ENCODE results near the gene MAGEB4. TPM values are rescaled to one million over a fixed set of nuclear protein-coding genes. Genes with fewer than 3 reads are reported as not detected.
A peak's percentile ranks its signal among the peaks of the same experiment; 100 is the strongest.

MAGEB4 gene
- total and polyA plus RNA-seq, 4 experiments from 2014 or later: not detected

DNA sequence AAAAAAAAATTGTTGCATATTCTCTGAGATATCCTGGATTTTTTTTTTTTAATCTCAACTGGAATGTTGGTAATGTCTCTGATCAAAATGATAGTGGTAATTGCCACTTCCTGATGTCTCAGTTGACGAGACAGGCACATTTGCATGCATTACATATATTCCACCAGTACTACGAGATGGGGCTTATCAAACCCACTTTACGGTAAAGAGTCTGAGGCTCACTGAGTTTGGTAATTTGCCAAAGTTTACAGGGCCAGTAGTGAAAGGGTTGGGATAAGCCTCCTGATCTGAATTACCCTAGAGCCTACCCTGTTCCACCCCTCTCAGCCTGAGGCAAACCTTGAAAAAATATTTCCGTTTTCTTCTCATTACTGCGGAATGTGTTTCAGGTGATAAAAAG is 21.1 kb upstream of the MAGEB4 start:
- no peaks in the 10 kb centered on the region for H3K27me3 Mint-ChIP-seq
- POLR2A ChIA-PET (ENCODE audit: partially characterized antibody): no interaction called here

GRCh38 chrX:30224536-30224935 is 17.3 kb upstream of the MAGEB4 start:
- Histone ChIP-seq H3K4me3 (ENCODE audit: low read length in 2 of 2) (no peak overlapping the region), H3K9me3 (ENCODE audit: control insufficient read depth in 1 of 2, low read length in 2 of 2) (no peaks in the 10 kb centered on the region), H3K27ac (ENCODE audit: low read depth, low read length) (no peak overlapping the region), H3K27me3 (ENCODE audit: insufficient read depth, low read length) (no peaks in the 10 kb centered on the region), H3K36me3 (ENCODE audit: insufficient read depth, low read length) (no peaks in the 10 kb centered on the region), H3K4me1 (ENCODE audit: insufficient read depth, low read length) (no peaks in the 10 kb centered on the region)
- no peak overlapping the region for H3K4me3 Mint-ChIP-seq
- ChIA-PET CTCF (ENCODE audit: partially characterized antibody) (no interaction called here), POLR2A (ENCODE audit: partially characterized antibody) (no interaction called here)
- H3K36me3 Mint-ChIP-seq: no peaks in the 10 kb centered on the region
- H3K9me3 Mint-ChIP-seq: no peaks in the 10 kb centered on the region
- H3K27me3 Mint-ChIP-seq: no peaks in the 10 kb centered on the region
- intact Hi-C loops (cut with micrococcal nuclease): no loop called here
- no peaks in the 10 kb centered on the region for H3K4me1 Mint-ChIP-seq
- H3K27ac Mint-ChIP-seq: no peak overlapping the region
- DNase-seq: no peak

More for the DNA sequence above, 21.1 kb upstream of the MAGEB4 start:
- CTCF ChIA-PET (ENCODE audit: partially characterized antibody): no interaction called here
- H3K9me3 Mint-ChIP-seq: no peaks in the 10 kb centered on the region
- H3K27me3 ChIP-seq (ENCODE audit: insufficient read depth, low read length): no peaks in the 10 kb centered on the region
- no peak overlapping the region for H3K27ac Mint-ChIP-seq
- H3K9me3 ChIP-seq (ENCODE audit: control insufficient read depth in 1 of 2, low read length in 2 of 2): no peaks in the 10 kb centered on the region
- intact Hi-C loops (cut with micrococcal nuclease): no loop called here
- no peak overlapping the region for H3K4me3 ChIP-seq (ENCODE audit: low read length in 2 of 2)
- no peaks in the 10 kb centered on the region for H3K36me3 ChIP-seq (ENCODE audit: insufficient read depth, low read length)
- H3K4me1 ChIP-seq (ENCODE audit: insufficient read depth, low read length): no peaks in the 10 kb centered on the region
- no peak overlapping the region for H3K27ac ChIP-seq (ENCODE audit: low read depth, low read length)
- DNase-seq: no peak
- H3K36me3 Mint-ChIP-seq: no peaks in the 10 kb centered on the region
- no peaks in the 10 kb centered on the region for H3K4me1 Mint-ChIP-seq
- no peak overlapping the region for H3K4me3 Mint-ChIP-seq

- Histone ChIP-seq H3K27me3 (ENCODE audit: insufficient read depth, low read length) (no peaks in the 10 kb centered on the region), H3K4me1 (ENCODE audit: insufficient read depth, low read length) (no peaks in the 10 kb centered on the region), H3K27ac (ENCODE audit: low read depth, low read length) (no peak overlapping the region), H3K4me3 (ENCODE audit: low read length in 2 of 2) (no peak overlapping the region), H3K9me3 (ENCODE audit: control insufficient read depth in 1 of 2, low read length in 2 of 2) (no peaks in the 10 kb centered on the region), H3K36me3 (ENCODE audit: insufficient read depth, low read length) (no peaks in the 10 kb centered on the region)
- Mint-ChIP-seq H3K27me3 (no peaks in the 10 kb centered on the region), H3K27ac (no peak overlapping the region), H3K36me3 (no peaks in the 10 kb centered on the region), H3K4me1 (no peaks in the 10 kb centered on the region), H3K4me3 (no peak overlapping the region), H3K9me3 (peaks cover 0 to 3% (median 0%) of the 10 kb centered on the region in 8 donors)
- intact Hi-C loops (cut with micrococcal nuclease): no loop called here
- ChIA-PET CTCF (ENCODE audit: partially characterized antibody) (no interaction called here), POLR2A (ENCODE audit: partially characterized antibody) (no interaction called here)
- no peak for DNase-seq
Observed at GRCh38 chrX:30228526-30228925, 13.3 kb upstream of the MAGEB4 start.

- Mint-ChIP-seq H3K27ac (no peak within 1 kb of the TSS), H3K4me3 (no peak within 1 kb of the TSS), H3K4me1 (no peaks in the 10 kb centered on the region), H3K27me3 (no peaks in the 10 kb centered on the region), H3K9me3 (peaks cover 0 to 3% (median 0%) of the 10 kb centered on the region in 8 donors), H3K36me3 (no peaks in the 10 kb centered on the region)
- POLR2A ChIA-PET (ENCODE audit: partially characterized antibody): no interaction called here
- H3K27ac ChIP-seq (ENCODE audit: low read depth, low read length): no peak within 1 kb of the TSS
- CTCF ChIA-PET (ENCODE audit: partially characterized antibody): no interaction called here
- H3K9me3 ChIP-seq (ENCODE audit: control insufficient read depth in 1 of 2, low read length in 2 of 2): no peaks in the 10 kb centered on the region
- no peak within 1 kb of the TSS for H3K4me3 ChIP-seq (ENCODE audit: low read length in 2 of 2)
- no peak for DNase-seq
- H3K4me1 ChIP-seq (ENCODE audit: insufficient read depth, low read length): no peaks in the 10 kb centered on the region
- intact Hi-C loops (cut with micrococcal nuclease): no loop called here
- no peaks in the 10 kb centered on the region for H3K36me3 ChIP-seq (ENCODE audit: insufficient read depth, low read length)
- H3K27me3 ChIP-seq (ENCODE audit: insufficient read depth, low read length): no peaks in the 10 kb centered on the region
Observed at GRCh38 chrX:30230395-30230794, 11.4 kb upstream of the MAGEB4 start, which contains the start of gene MAGEB3. Gene MAGEB3 (plus strand): TSS chrX:30230657. CDS start chrX:30235925, 5,268 bp downstream.

- Histone ChIP-seq H3K4me1 (ENCODE audit: insufficient read depth, low read length) (no peaks in the 10 kb centered on the region), H3K4me3 (ENCODE audit: low read length in 2 of 2) (no peak within 1 kb of the TSS), H3K27ac (ENCODE audit: low read depth, low read length) (no peak within 1 kb of the TSS), H3K27me3 (ENCODE audit: insufficient read depth, low read length) (no peaks in the 10 kb centered on the region), H3K9me3 (ENCODE audit: control insufficient read depth in 1 of 2, low read length in 2 of 2) (no peaks in the 10 kb centered on the region), H3K36me3 (ENCODE audit: insufficient read depth, low read length) (no peaks in the 10 kb centered on the region)
- ChIA-PET CTCF (ENCODE audit: partially characterized antibody) (no interaction called here), POLR2A (ENCODE audit: partially characterized antibody) (no interaction called here)
- H3K27me3 Mint-ChIP-seq: no peaks in the 10 kb centered on the region
- intact Hi-C loops (cut with micrococcal nuclease): no loop called here
- DNase-seq: peak in 1 of 5 donors; percentile 19
- no peaks in the 10 kb centered on the region for H3K4me1 Mint-ChIP-seq
- H3K36me3 Mint-ChIP-seq: no peaks in the 10 kb centered on the region
- no peak within 1 kb of the TSS for H3K4me3 Mint-ChIP-seq
- H3K9me3 Mint-ChIP-seq: peaks cover 0 to 3% (median 0%) of the 10 kb centered on the region in 8 donors
- H3K27ac Mint-ChIP-seq: peak within 1 kb of the TSS in 1 of 7 donors; percentile 34
Observed at GRCh38 chrX:30246769-30247489, 5.1 kb downstream of the MAGEB4 start, which contains the start of gene MAGEB1. Gene MAGEB1 (plus strand): TSS chrX:30247146. CDS start chrX:30250494, 3,348 bp downstream.

DNA sequence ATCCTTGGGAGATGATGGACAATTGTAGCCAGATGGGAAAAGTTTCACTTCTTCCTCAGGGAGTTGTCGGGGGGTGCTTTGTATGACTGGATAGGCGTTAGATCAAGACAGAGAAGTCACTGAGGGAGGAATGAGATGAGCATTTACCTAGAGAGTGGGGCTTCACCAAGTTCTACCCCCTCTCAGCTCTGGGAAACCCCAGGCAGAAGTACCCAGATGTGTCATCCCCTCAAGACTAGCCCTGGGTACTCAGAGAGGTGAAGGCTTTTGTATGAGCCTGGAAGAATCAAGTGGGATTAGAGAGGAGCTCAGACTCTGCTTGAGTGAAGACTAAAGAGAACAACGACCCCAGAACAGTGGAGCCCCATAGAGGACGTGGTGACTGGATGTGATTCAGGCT is 7.1 kb downstream of the MAGEB4 start:
- no peaks in the 10 kb centered on the region for H3K4me1 ChIP-seq (ENCODE audit: insufficient read depth, low read length)
- H3K36me3 ChIP-seq (ENCODE audit: insufficient read depth, low read length): no peaks in the 10 kb centered on the region
- H3K36me3 Mint-ChIP-seq: no peaks in the 10 kb centered on the region
- no peaks in the 10 kb centered on the region for H3K27me3 ChIP-seq (ENCODE audit: insufficient read depth, low read length)
- ChIA-PET CTCF (ENCODE audit: partially characterized antibody) (no interaction called here), POLR2A (ENCODE audit: partially characterized antibody) (no interaction called here)
- no peaks in the 10 kb centered on the region for H3K4me1 Mint-ChIP-seq
- H3K27ac ChIP-seq (ENCODE audit: low read depth, low read length): no peak overlapping the region
- H3K27me3 Mint-ChIP-seq: no peaks in the 10 kb centered on the region
- no peak overlapping the region for H3K27ac Mint-ChIP-seq
- peaks cover 0 to 3% (median 0%) of the 10 kb centered on the region in 8 donors for H3K9me3 Mint-ChIP-seq
- no peak overlapping the region for H3K4me3 Mint-ChIP-seq
- H3K4me3 ChIP-seq (ENCODE audit: low read length in 2 of 2): no peak overlapping the region
- intact Hi-C loops (cut with micrococcal nuclease): no loop called here
- H3K9me3 ChIP-seq (ENCODE audit: control insufficient read depth in 1 of 2, low read length in 2 of 2): no peaks in the 10 kb centered on the region
- DNase-seq: no peak

DNA sequence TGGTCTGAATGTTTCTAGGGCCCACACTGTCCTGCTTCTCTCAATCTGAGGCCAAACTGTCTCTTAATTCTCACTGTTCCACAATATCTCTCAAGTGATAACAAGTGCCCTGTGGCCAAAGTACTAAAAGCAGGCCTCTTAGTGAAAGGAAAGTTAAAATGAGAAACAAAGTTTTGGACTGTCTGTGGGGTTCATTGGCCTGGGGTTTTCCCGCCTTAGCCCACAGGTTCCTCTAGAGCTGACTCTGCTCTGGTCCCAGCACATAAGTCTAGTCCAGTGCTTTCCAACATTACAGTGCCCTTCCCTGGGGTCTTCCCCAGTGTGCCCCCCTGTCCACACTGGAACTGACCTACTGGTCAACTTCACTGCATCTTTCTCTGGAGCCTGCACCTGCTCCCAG is 11.5 kb downstream of the MAGEB4 start:
- intact Hi-C loops (cut with micrococcal nuclease): no loop called here
- H3K4me1 Mint-ChIP-seq: no peaks in the 10 kb centered on the region
- H3K9me3 Mint-ChIP-seq: peaks cover 0 to 8% (median 6%) of the 10 kb centered on the region in 8 donors
- no peaks in the 10 kb centered on the region for H3K36me3 ChIP-seq (ENCODE audit: insufficient read depth, low read length)
- H3K27ac Mint-ChIP-seq: no peak overlapping the region
- H3K4me1 ChIP-seq (ENCODE audit: insufficient read depth, low read length): no peaks in the 10 kb centered on the region
- H3K4me3 Mint-ChIP-seq: no peak overlapping the region
- no peak overlapping the region for H3K27ac ChIP-seq (ENCODE audit: low read depth, low read length)
- H3K9me3 ChIP-seq (ENCODE audit: control insufficient read depth in 1 of 2, low read length in 2 of 2): no peaks in the 10 kb centered on the region
- no peak overlapping the region for H3K4me3 ChIP-seq (ENCODE audit: low read length in 2 of 2)
- H3K27me3 Mint-ChIP-seq: peaks cover 0 to 2% of the 10 kb centered on the region in 2 donors
- ChIA-PET POLR2A (ENCODE audit: partially characterized antibody) (no interaction called here), CTCF (ENCODE audit: partially characterized antibody) (no interaction called here)
- no peaks in the 10 kb centered on the region for H3K27me3 ChIP-seq (ENCODE audit: insufficient read depth, low read length)
- no peaks in the 10 kb centered on the region for H3K36me3 Mint-ChIP-seq
- DNase-seq: no peak

All from CD4-positive, alpha-beta memory T cell (primary cell).